A549 (cell line): ENCODE data around the gene ATAD5.

Experiments
- HOXA7 ChIP-seq: fragments of 250-450 bp; sonication (Bioruptor Pico); IDR thresholded peaks from 2 replicates; pipeline ENCODE4 v1.5.0; 2020; ENCODE audit warnings: mild to moderate bottlenecking, moderate library complexity
- MYC ChIP-seq: IDR thresholded peaks from 2 replicates; pipeline ENCODE4 v1.6.1; 2012; ENCODE audit warnings: mild to moderate bottlenecking, inconsistent platforms, low read length, improper control_type of control experiment, borderline replicate concordance

DNA sequence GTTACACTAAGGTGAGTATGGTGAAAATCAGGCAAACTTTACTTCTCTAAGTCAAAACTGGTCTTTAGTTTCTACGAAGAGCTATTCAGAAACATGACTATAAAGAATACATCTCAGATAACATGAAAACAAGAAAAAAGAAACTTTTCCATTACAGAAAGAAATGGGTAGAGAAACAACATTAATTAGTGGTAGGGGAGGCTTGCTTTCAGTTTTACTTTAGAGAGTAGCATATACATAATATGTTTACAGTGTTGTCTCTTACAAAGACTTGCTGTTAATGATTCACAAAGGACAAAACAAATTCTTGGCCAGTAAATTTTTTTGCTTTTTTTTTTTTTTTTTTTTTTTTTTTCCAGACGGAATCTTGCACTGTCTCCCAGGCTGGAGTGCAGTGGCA lies 41.5 kb upstream of the ATAD5 start:
- TF ChIP-seq MYC (no peak), HOXA7 (no peak)
